Central memory CD4-positive, alpha-beta T cell (primary cell): ENCODE data around the gene TRIM25.
A peak's percentile ranks its signal among the peaks of the same experiment; 100 is the strongest.
"Not testable (repeated sequence)": the region's sequence is repeated elsewhere in the genome, so short reads cannot be mapped to it uniquely, and the experiment has no call there.

Experiments
- DNase-seq: peaks from one replicate; pipeline ENCODE4 v3.0.0; 2022
- total RNA-seq, 3 experiments: gene quantifications; one replicate each; lab custom pipeline; 2026; lab: John Stamatoyannopoulos, UW

Gene TRIM25
- total RNA-seq: 51.1 to 93.1 (median 53.5) reads per million in 3 experiments

DNA sequence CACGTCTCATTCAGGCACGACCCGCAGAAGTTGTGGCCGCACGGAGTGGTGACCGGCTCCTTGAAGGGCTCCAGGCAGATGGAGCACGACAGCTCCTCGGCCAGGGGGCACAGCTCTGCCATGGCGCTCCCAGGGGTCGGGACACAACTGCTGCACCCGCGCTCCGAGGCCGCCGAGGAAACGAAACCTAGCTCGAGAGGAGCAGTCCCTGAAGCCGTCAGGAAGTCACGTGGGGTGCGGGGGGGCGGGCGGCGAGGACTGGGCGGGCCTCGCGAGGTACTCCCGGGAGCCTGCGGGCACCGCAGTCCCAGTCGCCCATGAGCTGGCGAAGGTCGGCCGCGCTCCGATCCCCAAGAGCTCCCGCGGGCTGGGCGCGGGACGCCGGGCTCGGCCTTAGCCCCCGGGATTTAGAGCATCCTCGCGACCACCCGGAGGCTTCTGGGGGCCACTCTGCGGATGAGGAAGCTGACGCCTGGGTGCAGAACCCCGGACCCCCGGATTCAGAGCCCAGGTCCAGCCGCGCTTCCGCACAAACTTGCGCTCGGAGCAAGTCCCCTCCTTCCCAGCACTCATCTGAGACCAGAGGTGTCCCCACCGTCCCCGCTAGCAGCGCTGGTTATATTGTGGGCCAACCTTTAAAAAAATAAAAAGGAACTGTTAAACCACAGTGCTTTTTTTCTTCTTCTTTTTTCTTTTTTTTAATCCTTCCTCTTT, at the start of gene TRIM25:
TRIM25 (minus strand) TSS at position 183 of the 714 bp plus-strand sequence; CDS start at position 122, 61 bp downstream.
- peak; percentile 75 for DNase-seq

DNA sequence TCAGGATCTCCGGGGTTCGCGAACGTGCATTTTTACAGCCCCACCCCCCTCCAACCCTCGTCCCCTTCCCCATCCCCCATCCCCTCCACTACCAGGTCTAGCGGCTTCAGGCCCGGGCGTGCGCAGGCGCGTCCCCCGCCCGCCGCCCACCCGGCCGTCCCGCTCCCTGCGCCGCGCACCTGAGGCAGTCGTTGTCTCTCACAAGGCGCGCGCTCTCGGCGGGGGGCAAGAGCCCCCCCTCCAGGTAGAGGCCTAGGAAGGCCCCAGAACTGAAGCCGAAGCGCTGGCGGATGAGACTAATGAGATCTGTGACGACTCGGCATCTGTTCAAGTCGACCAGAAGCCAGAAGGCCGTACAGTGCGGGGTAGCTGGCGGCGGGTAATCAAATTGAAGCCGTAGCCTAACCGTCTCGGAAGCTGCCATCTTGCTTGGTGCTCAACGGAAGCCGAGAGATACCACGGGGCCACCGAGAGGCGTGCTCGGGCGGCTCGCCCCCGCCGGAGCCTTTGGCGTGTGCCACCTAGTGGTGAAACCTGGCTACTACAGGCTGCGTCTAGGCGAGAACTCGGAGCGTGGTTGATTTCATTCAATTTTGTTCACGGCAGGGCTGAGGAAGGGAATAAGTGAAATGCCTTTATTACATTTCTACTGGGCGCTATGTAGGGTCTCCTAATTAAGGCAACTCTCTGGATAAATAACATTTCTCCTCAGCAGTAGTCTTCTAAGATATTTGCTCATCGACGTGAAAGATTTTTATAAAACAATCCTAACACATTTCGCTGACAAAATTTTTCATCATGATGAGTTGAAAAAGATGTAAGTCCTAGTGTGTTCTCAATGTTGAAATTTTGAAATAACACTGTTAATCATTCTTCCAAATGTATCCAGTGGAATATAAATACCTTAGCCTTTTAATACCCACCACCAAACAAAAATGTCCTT, 47.0 kb upstream of the TRIM25 start, which contains the start of gene COIL:
COIL (minus strand) TSS at position 455 of the 943 bp plus-strand sequence; CDS start at position 424, 31 bp downstream.
- DNase-seq: peak; percentile 91

GRCh38 chr17:56956992-56957391, 43.1 kb upstream of the TRIM25 start:
- no peak for DNase-seq

DNA sequence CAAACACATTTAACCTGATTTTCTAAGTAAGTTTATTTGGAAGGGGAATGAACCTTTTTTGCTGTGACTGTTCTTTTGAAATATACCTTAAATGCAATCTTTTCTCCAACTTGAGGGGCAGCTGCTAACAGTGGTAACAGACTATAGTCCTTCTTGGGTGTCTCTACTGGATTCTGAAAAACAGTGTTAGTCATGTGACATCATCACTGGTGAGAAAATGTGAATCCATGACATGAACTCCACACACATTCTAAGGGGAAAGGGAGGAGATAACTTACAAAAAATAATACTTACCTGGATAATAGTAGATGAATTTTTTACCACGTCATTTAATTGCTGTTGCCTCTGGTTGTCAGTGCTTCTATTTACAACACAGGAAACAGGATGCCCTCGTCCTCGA, 35.7 kb upstream of the TRIM25 start:
- DNase-seq: no peak

GRCh38 chr17:56948491-56948890, 34.6 kb upstream of the TRIM25 start:
- DNase-seq: no peak

- DNase-seq: no peak
Observed at GRCh38 chr17:56947741-56948140, 33.9 kb upstream of the TRIM25 start.

GRCh38 chr17:56945938-56946505, 32.2 kb upstream of the TRIM25 start:
- no peak for DNase-seq

- DNase-seq: no peak
Observed at GRCh38 chr17:56943505-56944125, 29.8 kb upstream of the TRIM25 start.

- peak; percentile 40 for DNase-seq
Observed at GRCh38 chr17:56939869-56940484, 26.1 kb upstream of the TRIM25 start.

DNA sequence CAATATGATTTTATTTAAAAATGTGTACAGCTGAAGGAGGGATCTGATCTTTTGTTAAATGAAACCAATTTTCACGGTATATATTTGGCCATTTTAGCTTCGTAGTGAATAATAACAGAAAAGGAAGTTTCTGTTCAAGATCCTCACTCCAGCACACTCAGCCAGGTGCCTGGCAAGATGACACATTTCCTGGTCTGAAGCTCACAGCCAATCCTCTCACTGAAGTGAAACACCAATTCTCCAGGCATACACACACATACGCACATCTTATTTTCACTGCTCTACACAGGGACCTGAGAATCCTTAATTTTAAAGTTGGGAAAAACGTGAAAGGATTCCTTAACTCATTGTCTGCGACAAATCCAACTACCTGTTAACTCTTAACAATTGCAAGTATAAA, 24.4 kb upstream of the TRIM25 start:
- not testable (repeated sequence) for DNase-seq

DNA sequence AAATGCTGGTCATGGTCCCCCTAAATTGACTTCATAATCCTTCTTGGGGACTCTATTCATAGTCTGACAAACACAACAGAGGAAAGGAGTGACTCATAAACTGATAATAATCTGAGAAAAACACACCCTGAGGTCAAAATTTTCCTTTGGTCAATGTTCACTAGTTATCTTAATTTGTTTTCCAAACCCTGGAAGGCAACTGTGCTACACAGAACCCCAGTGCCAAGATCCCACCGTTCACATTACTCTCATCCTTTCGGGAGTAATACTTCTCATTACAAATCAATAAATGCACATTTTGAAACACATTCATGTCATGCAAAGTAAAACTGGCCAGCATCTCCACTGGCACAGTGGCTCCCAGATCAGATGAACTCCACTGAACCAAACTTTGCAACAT, 23.8 kb upstream of the TRIM25 start:
- no peak for DNase-seq

DNA sequence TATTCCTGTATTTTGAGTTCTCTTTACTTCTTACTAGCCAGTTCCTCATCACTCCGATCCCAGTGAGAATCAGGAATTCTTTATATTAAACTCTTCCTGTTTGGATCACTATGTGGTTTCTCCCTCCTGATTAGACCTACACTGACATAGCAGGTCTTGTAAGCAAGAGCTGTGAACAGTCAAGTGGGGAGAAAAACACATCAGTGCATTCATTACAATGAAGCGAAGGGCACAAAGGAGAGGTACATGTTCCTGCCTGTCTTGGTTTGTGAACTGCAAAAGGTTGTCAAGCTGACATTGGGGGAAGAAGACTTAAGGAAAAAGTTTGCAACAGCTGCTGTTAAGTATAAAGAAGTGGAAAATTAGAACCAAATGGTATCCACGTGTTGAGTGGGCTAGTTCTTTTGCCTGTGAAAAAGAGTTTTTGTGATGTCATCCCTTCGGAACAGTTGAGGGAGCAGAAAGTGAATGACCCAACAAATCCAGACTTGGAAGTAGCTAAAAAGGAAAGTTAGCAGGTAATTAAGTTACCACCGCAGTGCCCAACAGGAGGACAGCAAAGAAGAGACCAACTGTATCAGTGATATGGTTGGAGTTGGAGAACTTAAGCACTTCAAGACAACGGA, 23.0 kb upstream of the TRIM25 start:
- no peak for DNase-seq

GRCh38 chr17:56935461-56935860, 21.6 kb upstream of the TRIM25 start:
- DNase-seq: no peak

DNA sequence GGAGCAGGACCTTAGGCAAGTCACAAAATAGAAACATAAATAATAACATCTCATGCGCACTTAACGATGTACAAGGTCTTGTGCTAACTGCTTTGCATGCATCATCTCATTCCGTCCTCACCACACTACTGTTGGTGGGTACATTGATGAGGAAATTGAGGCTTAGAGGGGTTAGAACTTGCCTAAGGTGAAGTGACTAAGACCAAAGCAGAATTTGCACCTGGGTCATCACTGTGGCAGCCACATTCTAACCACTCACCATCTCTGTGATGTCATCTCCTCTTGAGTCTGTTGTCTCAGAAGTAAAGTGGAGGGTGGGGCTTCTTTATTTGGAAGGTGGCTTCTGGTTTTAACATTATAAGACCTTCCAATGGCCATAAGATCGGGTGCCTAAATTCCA, 20.4 kb upstream of the TRIM25 start:
- no peak for DNase-seq

- no peak for DNase-seq
Observed at GRCh38 chr17:56933868-56934267, 20.0 kb upstream of the TRIM25 start.

DNA sequence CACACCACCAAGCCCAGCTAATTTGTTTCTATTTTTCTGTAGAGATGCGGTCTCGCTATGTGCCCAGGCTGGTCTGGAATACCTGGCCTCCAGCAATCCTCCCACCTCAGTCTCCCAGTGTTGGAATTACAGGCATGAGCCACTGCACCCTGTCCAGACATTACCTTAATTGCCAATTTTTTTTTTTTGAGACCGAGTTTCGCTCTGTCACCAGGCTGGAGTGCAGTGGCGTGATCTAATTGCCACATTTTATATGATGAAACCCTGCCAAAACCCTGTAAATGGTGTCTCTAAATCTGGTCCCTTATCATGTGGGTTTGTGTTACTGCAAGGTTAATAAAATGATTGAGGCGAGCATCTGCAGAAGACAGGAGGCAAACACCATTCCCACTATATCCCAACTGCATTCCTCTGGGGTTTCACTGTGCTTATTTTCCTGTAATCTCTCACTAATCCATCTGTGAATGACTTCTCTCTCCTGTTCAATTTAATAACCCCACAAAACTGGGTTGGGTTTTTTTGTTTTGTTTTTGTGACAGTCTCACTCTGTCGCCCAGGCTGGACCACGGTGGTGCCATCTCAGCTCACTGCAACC, 19.4 kb upstream of the TRIM25 start:
- no peak for DNase-seq

DNA sequence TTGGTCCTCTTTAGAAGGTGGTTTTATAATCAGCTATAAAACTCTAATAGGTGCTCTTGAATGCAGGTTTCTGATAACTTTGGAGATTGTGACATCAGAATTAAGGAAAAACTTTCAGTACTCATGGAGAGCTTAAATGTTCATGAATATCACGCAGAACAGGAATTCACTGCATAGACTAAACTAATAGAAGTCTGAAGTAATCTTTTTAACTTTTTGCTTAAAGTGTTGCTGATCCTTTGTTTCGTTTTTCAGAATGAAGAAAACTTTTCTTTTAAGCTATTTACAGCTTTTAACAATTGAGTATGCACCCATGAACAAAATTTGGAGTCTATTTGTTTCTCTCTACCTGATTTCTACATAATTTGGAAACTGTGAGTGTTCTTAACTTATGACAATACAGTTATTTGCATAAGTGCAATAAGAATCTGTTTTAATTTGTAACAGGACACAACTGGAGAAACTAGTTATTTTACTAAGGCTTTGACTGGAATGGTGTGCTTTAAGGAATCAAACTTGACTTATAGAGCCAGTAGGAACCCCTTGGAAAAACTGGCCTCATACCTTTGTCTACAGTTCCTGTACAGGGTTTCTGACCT, 17.0 kb upstream of the TRIM25 start:
- DNase-seq: no peak

- no peak for DNase-seq
Observed at GRCh38 chr17:56929362-56929969, 15.6 kb upstream of the TRIM25 start.

DNA sequence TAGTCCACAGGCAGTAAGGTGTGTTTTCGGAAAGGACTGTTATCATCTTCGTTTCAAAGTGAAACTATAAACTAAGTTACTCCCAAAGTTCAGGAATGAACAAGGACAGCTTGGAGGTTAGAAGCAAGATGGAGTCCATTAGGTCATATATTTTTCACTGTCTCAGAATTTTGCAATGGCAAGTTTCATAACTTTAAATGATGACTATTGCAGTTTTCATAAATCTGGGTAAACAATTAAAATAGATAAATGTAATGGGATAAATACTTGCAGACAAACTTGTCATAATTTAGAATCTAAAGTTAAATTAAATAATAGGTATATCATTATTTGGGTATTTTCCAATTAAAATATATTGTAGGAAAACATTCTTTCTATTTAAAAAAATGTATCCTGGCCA, 14.7 kb upstream of the TRIM25 start:
- DNase-seq: no peak

GRCh38 chr17:56926704-56927103, 12.9 kb upstream of the TRIM25 start:
- no peak for DNase-seq

DNA sequence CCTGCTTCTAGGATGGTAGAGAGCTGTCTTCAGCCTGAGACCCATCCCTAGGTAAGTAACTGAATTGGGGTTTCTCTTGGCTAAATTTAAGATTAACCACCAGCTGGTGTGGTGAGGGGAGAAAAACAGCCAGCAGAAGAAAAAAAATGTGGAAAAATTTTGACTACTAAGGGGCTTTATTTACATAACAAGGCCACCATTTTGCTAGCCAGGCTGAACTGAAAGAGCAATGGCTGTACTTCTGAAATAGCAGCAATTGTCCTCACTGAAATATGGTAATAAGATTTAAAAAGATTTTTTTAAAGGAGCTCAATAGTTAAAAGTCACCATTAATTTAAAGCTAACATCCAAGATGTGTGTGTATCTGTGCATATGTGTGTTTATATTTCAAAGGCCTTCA, 12.4 kb upstream of the TRIM25 start:
- DNase-seq: no peak
